ENCODE results near the gene MMUT. TPM values are rescaled to one million over a fixed set of nuclear protein-coding genes. Genes with fewer than 3 reads are reported as not detected.

MMUT gene
- total and polyA plus RNA-seq, 2 experiments from 2014 or later: 10.5 to 21.7 TPM

GRCh38 chr6:49462599-49462926, 490 bp downstream of the MMUT start:
- H3K4me1 ChIP-seq (ENCODE audit: insufficient read depth): peaks cover 19% of the 10 kb centered on the region
- H4K20me1 ChIP-seq (ENCODE audit: insufficient read depth): no peaks in the 10 kb centered on the region
- DNase-seq: peak; percentile 28
- H3K4me3 ChIP-seq: peak overlapping the region; percentile 99
- H3F3A ChIP-seq (ENCODE audit: insufficient read depth): no peaks in the 10 kb centered on the region
- H3K79me2 ChIP-seq (ENCODE audit: insufficient read depth): peaks cover 80% of the 10 kb centered on the region
- H3K9me2 ChIP-seq (ENCODE audit: insufficient read depth): no peaks in the 10 kb centered on the region
- peak overlapping the region; percentile 100 for H2AFZ ChIP-seq
- H3K27ac ChIP-seq: peak overlapping the region; percentile 78
- in situ Hi-C loops (cut with MboI): no loop called here
- H3K9ac ChIP-seq: peak overlapping the region; percentile 96
- peak overlapping the region; percentile 96 for H3K4me2 ChIP-seq (ENCODE audit: unreplicated experiment)
- no peaks in the 10 kb centered on the region for H3K27me3 ChIP-seq (replicated peaks; ENCODE audit: insufficient read depth)
- peaks cover 11% of the 10 kb centered on the region for H3K36me3 ChIP-seq (ENCODE audit: low read depth)
- H3K9me3 ChIP-seq (ENCODE audit: low read depth): no peaks in the 10 kb centered on the region
- TF ChIP-seq EZH2phosphoT487 (IDR thresholded peaks at IDR 0.05; ENCODE audit: insufficient read depth, low read depth) (no peak), EZH2 (IDR thresholded peaks at IDR 0.05; ENCODE audit: insufficient read depth, poor library complexity, severe bottlenecking) (no peak)
- WGBS, 2 experiments (ENCODE audit: low coverage in 1 of 2, low lambda C conversion rate in 2 of 2, missing lambda C conversion rate in 2 of 2): 0 to 3% methylated on average over 7 of the region's 7 CpGs

GRCh38 chr6:49462071-49462470, 982 bp downstream of the MMUT start:
- peaks cover 75% of the 10 kb centered on the region for H3K79me2 ChIP-seq (ENCODE audit: insufficient read depth)
- no peaks in the 10 kb centered on the region for H3K27me3 ChIP-seq (replicated peaks; ENCODE audit: insufficient read depth)
- in situ Hi-C loops (cut with MboI): no loop called here

GRCh38 chr6:49457771-49458170, 5.3 kb downstream of the MMUT start:
- no peak overlapping the region for H3K4me2 ChIP-seq (ENCODE audit: unreplicated experiment)
- H4K20me1 ChIP-seq (ENCODE audit: insufficient read depth): no peaks in the 10 kb centered on the region
- DNase-seq: peak; percentile 6
- no peak overlapping the region for H3K4me3 ChIP-seq
- no peaks in the 10 kb centered on the region for H3K27me3 ChIP-seq (replicated peaks; ENCODE audit: insufficient read depth)
- H3F3A ChIP-seq (ENCODE audit: insufficient read depth): no peaks in the 10 kb centered on the region
- peaks cover 18% of the 10 kb centered on the region for H3K36me3 ChIP-seq (ENCODE audit: low read depth)
- H3K27ac ChIP-seq: no peak overlapping the region
- H3K9me3 ChIP-seq (ENCODE audit: low read depth): no peaks in the 10 kb centered on the region
- H2AFZ ChIP-seq: no peak overlapping the region
- peaks cover 43% of the 10 kb centered on the region for H3K79me2 ChIP-seq (ENCODE audit: insufficient read depth)
- no peaks in the 10 kb centered on the region for H3K9me2 ChIP-seq (ENCODE audit: insufficient read depth)
- WGBS, 2 experiments (ENCODE audit: low coverage in 1 of 2, low lambda C conversion rate in 2 of 2, missing lambda C conversion rate in 2 of 2): 78 to 80% methylated on average over 4 of the region's 4 CpGs
- TF ChIP-seq EZH2phosphoT487 (IDR thresholded peaks at IDR 0.05; ENCODE audit: insufficient read depth, low read depth) (no peak), EZH2 (IDR thresholded peaks at IDR 0.05; ENCODE audit: insufficient read depth, poor library complexity, severe bottlenecking) (no peak)
- H3K4me1 ChIP-seq (ENCODE audit: insufficient read depth): peaks cover 7% of the 10 kb centered on the region
- in situ Hi-C loops (cut with MboI): no loop called here
- H3K9ac ChIP-seq: no peak overlapping the region

More at GRCh38 chr6:49462071-49462470, 982 bp downstream of the MMUT start:
- Histone ChIP-seq H4K20me1 (ENCODE audit: insufficient read depth) (no peaks in the 10 kb centered on the region), H2AFZ (peak overlapping the region; percentile 100), H3K9me2 (ENCODE audit: insufficient read depth) (no peaks in the 10 kb centered on the region), H3K4me3 (peak overlapping the region; percentile 99), H3K27ac (peak overlapping the region; percentile 78), H3K36me3 (ENCODE audit: low read depth) (peaks cover 15% of the 10 kb centered on the region), H3K9ac (peak overlapping the region; percentile 96), H3K4me1 (ENCODE audit: insufficient read depth) (peaks cover 19% of the 10 kb centered on the region), H3K9me3 (ENCODE audit: low read depth) (no peaks in the 10 kb centered on the region), H3F3A (ENCODE audit: insufficient read depth) (no peaks in the 10 kb centered on the region), H3K4me2 (ENCODE audit: unreplicated experiment) (peak overlapping the region; percentile 96)
- 42 to 49% methylated on average over 3 of the region's 3 CpGs for WGBS, 2 experiments (ENCODE audit: low coverage in 1 of 2, low lambda C conversion rate in 2 of 2, missing lambda C conversion rate in 2 of 2)
- TF ChIP-seq EZH2phosphoT487 (IDR thresholded peaks at IDR 0.05; ENCODE audit: insufficient read depth, low read depth) (no peak), EZH2 (IDR thresholded peaks at IDR 0.05; ENCODE audit: insufficient read depth, poor library complexity, severe bottlenecking) (no peak)
- DNase-seq: peak; percentile 61

GRCh38 chr6:49454787-49455709, 8.0 kb downstream of the MMUT start:
- no peak for DNase-seq
- Histone ChIP-seq H3K9me2 (ENCODE audit: insufficient read depth) (no peaks in the 10 kb centered on the region), H3K27ac (no peak overlapping the region), H3K4me2 (ENCODE audit: unreplicated experiment) (no peak overlapping the region), H3K9ac (no peak overlapping the region), H2AFZ (no peak overlapping the region), H3K36me3 (ENCODE audit: low read depth) (peaks cover 30% of the 10 kb centered on the region), H3K9me3 (ENCODE audit: low read depth) (no peaks in the 10 kb centered on the region), H3K4me1 (ENCODE audit: insufficient read depth) (no peaks in the 10 kb centered on the region), H3K27me3 (replicated peaks; ENCODE audit: insufficient read depth) (no peaks in the 10 kb centered on the region), H3K79me2 (ENCODE audit: insufficient read depth) (peaks cover 16% of the 10 kb centered on the region), H3F3A (ENCODE audit: insufficient read depth) (no peaks in the 10 kb centered on the region), H4K20me1 (ENCODE audit: insufficient read depth) (no peaks in the 10 kb centered on the region), H3K4me3 (no peak overlapping the region)
- WGBS, 2 experiments (ENCODE audit: low coverage in 1 of 2, low lambda C conversion rate in 2 of 2, missing lambda C conversion rate in 2 of 2): 96 to 98% methylated on average over 3 of the region's 3 CpGs
- in situ Hi-C loops (cut with MboI): no loop called here
- TF ChIP-seq EZH2 (IDR thresholded peaks at IDR 0.05; ENCODE audit: insufficient read depth, poor library complexity, severe bottlenecking): no peak
- TF ChIP-seq EZH2phosphoT487 (IDR thresholded peaks at IDR 0.05; ENCODE audit: insufficient read depth, low read depth): no peak
